SKM-1 treated with dmso at 0.1 percent for 144 hours (cell line): ENCODE results near the gene BTD.

Experiments used
- DNase-seq: peaks from one replicate; lab custom pipeline; 2025; ENCODE audit not compliant: unreplicated experiment; lab: John Stamatoyannopoulos, UW

BTD gene

DNA sequence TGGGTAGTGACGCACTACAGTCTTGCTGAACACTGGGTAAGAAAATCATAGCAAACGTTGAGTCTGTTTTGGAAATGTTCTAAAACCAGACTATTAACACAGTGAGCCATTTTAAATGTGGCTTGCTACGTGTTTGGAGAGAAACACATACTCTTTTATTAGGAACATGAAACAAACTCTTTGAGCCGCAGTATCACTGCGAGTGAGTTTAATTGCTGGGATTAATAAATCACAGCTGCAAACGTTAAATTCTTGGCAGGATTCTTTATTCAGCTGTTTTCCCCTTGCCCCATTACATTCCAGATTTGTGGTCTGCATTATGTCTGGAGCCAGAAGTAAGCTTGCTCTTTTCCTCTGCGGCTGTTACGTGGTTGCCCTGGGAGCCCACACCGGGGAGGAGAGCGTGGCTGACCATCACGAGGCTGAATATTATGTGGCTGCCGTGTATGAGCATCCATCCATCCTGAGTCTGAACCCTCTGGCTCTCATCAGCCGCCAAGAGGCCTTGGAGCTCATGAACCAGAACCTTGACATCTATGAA lies 33.6 kb downstream of the BTD start:
- no peak for DNase-seq

- no peak for DNase-seq
Measured at GRCh38 chr3:15636028-15636709, 34.6 kb downstream of the BTD start.

DNA sequence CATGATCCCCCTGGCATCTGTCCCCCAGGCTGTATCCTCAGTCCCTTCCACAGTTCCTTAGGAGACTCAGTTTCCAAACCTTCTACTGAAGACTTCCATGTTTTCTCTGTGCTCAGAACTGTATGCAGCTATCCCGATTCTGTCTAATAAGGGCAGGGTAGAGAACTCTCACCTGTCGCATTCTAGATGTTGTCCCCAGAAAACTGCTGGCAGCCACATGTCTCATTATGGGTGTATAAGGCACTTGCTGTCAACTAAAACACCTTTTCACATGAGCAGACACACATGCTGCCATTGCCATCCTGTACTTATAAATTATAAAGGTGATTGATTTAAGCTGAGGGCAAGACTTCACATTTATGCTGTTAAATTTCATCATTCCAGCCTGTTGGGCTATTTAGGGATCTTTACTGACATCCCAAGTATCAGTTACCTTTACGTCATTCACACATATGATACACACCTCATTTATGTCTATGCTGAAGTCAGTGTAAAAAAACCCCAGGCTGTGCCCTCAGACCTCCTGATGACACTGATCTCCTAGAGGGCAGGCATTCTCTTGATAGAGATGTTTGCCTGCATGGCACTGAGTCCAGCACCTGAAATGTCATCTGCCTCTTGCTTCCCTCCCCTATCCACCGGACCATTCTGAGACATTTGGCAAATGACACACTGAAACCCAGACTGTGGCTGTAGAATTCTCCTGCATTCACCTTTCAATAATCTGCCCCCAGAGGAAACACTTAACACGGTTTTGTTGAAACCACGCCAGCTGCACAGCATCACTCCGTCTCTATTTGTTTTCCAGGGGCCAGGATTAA lies 35.8 kb downstream of the BTD start:
- no peak for DNase-seq

DNA sequence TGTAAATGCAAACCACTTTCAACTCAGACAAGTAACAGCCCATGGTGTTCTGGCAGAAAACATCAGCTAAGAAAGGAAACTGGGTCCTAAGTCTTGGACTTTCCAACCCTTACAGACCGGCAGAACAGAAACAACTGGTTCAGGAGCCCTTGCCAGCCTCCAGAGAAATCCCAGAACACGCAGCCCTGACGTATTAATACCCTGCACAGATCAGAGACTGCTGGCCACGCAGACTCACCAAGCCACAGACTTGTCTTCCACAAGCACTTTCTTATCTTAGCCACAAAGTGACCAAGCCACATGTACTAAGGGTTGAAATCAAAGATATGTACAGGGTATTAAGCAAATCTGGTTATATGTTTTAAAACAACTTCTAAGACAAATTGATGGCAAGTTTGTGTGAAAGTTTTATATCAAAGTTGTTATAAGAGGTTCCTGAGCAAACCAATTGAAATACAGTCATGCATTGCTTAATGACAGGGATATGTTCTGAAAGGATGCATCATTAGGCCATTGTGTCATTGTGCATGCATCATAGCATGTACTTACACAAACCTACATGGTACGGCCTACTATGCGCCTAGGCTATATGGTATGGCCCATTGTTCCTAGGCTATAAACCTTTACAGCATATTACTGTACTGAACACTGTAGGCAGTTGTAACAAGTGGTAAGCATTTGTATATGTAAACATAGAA lies 36.8 kb downstream of the BTD start:
- DNase-seq, result no peak

- no peak for DNase-seq
Measured at GRCh38 chr3:15638891-15639262, 37.3 kb downstream of the BTD start.

GRCh38 chr3:15645246-15645645 lies 43.7 kb downstream of the BTD start:
- DNase-seq, result no peak

- DNase-seq, result no peak
Measured at GRCh38 chr3:15645740-15646501, 44.4 kb downstream of the BTD start.

- DNase-seq, result no peak
Measured at GRCh38 chr3:15646851-15647511, 45.4 kb downstream of the BTD start.

GRCh38 chr3:15647611-15648167 lies 46.1 kb downstream of the BTD start:
- peak; percentile 32 for DNase-seq

- DNase-seq, result no peak
Measured at GRCh38 chr3:15649341-15649740, 47.8 kb downstream of the BTD start.

- DNase-seq, result no peak
Measured at GRCh38 chr3:15649858-15650257, 48.3 kb downstream of the BTD start.

DNA sequence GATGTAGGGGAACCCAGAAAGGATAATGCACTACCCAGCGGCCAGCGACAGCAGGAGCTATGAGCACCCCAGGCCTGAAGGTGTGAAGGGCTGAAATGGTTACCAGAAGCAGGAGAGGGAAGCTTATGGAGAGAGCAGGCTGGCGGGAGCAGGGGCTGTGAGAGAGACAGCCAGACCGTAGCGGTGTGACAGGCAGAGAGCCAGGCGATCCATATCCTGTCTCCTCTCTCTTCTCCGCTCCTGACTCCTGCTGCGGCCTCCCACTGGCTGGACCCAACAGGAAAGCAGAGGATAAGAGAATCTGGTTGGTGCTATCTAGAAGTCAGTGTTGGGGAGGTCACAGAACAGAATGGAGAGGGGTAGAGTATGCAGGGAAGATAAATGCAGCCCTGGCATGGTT lies 49.9 kb downstream of the BTD start:
- no peak for DNase-seq

- DNase-seq, result no peak
Measured at GRCh38 chr3:15653321-15653720, 51.8 kb downstream of the BTD start.

- no peak for DNase-seq
Measured at GRCh38 chr3:15654127-15654526, 52.6 kb downstream of the BTD start.

GRCh38 chr3:15654891-15655290 lies 53.3 kb downstream of the BTD start:
- no peak for DNase-seq

DNA sequence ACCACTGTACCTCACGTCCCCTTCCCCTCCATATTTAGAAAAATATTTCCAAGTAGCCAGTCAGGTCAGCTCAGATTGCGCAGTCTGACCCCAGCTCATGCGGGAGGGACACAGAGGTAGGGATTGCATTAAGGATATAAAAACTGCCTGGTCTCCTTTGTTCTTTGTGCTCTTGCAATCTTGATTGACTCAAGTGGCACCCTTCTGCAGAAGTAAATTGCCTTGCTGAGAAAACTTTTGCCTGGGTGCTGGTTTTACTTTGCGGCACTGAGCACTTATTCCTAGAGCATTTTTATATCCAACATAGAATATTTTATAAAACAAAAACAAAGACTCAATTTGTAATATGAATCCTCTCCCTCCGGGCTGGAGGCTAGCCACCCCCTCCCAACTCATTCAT lies 54.8 kb downstream of the BTD start:
- DNase-seq, result no peak

DNA sequence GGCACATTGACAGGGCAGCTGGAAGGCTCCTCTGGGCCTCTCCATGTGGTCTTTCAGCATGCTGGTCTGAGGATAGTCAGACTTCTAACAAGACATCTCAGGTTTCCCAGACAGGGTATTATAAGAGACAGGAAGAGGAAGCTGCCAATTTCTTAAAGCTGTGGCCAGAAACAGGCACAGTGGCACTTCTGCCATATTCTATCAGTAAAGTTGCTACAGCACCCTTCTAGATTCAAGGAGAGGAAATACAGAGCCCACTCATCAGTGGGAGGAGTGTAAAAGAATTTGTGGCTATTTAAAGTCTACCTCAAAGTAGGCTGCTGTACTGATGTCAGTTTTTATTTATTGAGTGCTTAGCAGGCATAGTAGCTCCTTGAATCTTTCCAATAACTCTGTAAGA lies 55.5 kb downstream of the BTD start:
- peak; percentile 51 for DNase-seq

DNA sequence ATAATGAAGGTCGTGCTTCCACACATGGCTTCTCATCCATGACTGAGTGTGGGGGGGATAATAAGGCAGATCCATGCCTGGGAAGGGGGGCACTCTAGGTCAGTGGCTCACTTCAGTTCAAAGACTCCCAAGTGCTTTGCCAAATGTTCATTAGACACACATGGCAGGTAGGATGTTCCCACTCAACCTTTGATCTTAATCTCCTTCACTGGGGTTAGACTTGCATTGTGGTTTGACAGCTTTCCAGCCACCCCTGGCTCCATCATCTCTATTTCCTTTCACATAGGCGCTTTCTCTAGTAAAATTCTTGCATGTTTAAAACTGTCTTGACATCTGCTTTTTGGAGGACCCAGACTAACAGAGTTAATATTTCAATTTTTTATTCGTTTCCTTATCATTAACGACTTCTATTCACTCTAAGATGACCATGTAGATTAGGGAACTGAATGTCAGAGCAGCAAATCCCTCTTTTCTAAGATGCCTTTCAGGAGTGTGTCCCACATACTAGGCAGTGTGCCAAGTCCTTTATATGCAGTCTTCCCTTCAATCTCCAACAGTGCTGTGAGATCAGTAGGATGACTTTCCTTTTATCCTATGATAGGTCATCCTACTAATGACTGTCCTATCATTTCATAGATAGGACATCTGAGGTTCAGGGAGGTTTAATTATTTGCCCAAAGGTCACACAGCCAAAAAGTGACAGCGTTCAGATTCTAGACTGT lies 57.9 kb downstream of the BTD start:
- DNase-seq, result no peak

GRCh38 chr3:15660055-15660935 lies 58.8 kb downstream of the BTD start:
- no peak for DNase-seq
